NCI-H510A (cell line): ENCODE results near the gene TOMM40.
A peak's percentile ranks its signal among the peaks of the same experiment; 100 is the strongest.
"Not testable (repeated sequence)": the region's sequence is repeated elsewhere in the genome, so short reads cannot be mapped to it uniquely, and the experiment has no call there.

Experiments
- DNase-seq: peaks from one replicate; lab custom pipeline; 2025; lab: John Stamatoyannopoulos, UW

Gene TOMM40

DNA sequence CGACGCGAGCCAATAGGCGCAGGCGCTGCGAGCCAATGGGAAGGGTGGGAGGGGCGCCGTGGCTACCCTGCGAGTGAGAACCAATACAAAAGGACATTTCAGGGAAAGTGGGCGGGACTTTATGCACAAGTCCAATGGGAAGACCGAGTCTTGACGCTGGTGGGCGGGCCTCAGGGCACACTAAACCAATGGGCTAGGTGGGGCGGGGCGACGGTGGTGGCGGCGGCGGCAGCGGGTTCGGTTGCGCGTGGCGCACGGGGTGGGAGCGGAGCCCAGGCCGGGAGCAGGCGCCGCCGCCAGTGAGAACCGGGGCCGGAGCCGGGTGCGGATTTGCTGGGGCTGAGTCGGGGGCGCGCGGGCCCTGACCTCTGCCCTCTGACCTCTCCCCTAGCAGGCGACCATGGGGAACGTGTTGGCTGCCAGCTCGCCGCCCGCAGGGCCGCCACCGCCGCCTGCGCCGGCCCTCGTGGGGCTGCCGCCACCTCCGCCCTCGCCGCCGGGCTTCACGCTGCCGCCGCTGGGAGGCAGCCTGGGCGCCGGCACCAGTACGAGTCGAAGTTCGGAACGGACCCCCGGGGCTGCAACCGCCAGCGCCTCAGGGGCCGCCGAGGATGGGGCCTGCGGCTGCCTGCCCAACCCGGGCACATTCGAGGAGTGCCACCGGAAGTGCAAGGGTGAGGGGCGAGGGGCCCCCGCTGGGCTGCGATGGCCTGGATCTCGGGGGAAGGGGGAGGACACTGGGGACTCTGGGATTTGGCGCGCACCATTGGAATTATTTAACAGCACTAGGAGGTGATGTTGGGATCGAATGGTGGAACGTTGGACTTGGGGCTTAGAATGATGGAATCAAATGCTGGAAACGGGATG lies at the start of gene TOMM40:
TSS of gene TOMM40 (plus strand) at position 239 of the 867 bp plus-strand sequence. CDS start at position 401, 162 bp downstream.
- DNase-seq = peak; percentile 100

DNA sequence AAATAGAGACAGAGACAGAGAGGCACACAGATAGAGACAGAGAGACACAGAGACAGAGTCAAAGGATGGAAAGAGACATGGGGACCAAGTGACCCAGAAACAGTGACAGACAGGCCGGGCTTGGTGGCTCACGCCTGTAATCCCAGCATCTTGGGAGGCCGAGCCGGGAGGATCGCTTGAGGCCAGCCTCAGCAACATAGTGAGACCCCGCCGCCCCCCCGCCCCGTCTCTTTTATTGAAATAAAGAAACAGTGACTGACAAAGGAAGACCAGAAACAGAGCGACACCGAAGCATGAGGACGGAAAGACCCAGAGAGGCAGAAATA lies 45.8 kb upstream of the TOMM40 start:
- no peak for DNase-seq

- DNase-seq = peak; percentile 87
Measured at GRCh38 chr19:44845612-44846454, 45.2 kb upstream of the TOMM40 start, which contains the start of gene NECTIN2. Gene NECTIN2, plus strand, starts transcription at chr19:44846297. Its CDS starts 229 bp downstream, at chr19:44846526.

DNA sequence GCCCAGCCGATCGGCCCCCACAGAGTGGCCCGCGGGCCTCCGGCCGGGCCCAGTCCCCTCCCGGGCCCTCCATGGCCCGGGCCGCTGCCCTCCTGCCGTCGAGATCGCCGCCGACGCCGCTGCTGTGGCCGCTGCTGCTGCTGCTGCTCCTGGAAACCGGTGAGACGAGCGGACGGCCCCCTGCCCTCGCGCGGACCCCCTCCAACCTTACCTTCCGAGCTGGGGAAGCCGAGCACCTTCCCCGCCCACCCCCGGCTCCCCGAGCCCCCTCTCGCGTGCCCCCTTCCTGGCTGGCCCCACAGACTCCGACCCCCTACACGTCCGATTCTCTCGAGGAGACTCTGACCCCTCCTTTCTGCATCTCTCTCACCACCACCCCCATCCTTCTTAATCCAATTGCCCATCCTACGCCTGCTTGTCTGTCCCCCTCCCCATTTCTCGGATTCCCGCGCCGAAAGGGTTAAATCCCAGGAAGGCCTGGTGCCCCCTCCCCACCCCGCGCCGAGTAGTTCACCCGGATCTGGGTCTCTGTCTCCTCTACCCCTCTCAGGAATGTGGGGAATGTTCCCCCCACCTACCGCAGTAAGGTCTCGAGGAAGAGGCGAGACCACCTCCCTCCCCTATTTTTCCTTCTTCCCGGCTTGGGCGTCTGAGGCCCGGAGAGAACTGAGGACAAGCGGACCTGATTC lies 44.5 kb upstream of the TOMM40 start:
- DNase-seq = no peak

GRCh38 chr19:44847144-44848035 lies 43.7 kb upstream of the TOMM40 start:
- peak; percentile 72 for DNase-seq

DNA sequence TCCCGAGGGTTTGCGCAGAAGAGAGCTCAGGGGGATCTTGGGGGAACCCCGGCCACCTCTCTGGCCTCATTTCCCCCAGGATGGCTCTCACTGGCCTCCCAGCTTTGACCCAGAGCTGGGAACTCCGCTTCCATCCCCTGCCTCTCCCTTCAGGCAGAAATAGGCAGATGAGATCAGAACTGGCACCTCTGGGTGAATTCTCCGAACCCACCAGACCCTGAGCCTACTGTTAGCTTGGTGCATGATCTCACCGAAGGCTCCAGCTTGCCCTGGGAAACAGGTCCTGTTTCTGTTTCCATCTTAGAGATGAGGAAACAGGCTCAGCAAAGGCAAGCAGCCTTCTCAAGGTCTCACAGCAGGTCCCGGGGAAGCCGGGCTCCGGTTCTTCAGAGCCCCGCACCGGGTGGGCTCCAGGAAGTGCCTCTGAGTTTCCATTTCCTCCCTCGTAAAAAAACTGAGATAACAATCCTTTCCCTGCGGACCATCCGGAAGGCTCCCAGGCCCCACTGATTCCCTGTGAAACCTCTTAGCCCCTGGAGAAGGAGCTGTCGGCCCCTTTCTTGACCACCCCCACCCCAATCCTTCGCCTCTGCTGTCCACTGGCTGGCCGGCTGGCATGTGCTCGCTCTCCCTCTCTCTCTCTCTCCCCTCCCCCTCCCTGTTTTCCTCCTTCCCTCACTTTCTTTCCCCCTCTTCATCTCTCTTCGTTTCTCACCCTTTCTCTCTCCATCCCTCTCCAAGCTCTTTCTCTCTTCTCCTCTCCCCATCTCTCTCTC lies 42.8 kb upstream of the TOMM40 start:
- DNase-seq = no peak

- no peak for DNase-seq
Measured at GRCh38 chr19:44848812-44849447, 42.1 kb upstream of the TOMM40 start.

DNA sequence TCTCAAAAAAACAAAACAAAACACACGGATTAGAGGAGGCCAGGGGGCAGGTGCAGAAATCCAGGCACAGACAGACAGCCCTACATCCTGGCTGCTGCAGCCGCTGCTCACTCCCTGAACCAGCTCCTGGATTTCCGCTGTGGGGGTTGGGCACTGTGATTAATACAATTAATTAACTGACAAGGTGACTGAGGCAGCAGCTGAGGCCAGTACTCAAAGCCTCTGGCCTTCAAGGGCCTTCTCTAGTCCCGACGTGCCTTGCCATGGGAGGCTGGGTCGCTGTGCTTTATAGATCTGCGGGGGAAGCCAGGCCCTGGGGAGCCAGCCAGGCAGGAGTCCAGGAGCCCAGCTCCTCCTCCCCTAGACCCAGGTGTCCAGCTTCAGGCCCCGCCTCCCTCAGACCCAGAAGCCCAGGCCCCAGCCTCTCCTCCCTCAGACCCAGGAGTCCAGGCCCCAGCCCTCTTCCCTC lies 40.4 kb upstream of the TOMM40 start:
- no peak for DNase-seq

- DNase-seq = no peak
Measured at GRCh38 chr19:44851427-44851826, 39.6 kb upstream of the TOMM40 start.

DNA sequence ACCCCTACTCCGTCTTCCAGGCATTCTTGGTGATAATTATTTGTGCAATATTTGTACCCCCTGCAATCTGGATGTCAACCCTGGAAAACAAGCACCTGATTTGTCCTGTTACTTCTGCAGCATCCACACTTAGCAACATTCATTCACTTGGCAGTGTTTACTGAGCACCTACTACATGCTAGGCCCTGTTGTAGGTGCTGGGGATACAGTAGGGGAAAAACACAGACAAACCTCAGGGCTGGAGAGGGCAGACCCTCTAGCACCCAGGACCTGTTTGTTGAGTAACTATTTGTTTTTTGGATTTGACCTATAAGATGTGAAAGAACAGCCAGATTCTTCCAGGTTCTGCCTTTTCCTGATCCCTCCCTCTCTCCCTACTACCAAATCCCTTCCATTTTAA lies 35.4 kb upstream of the TOMM40 start:
- no peak for DNase-seq

DNA sequence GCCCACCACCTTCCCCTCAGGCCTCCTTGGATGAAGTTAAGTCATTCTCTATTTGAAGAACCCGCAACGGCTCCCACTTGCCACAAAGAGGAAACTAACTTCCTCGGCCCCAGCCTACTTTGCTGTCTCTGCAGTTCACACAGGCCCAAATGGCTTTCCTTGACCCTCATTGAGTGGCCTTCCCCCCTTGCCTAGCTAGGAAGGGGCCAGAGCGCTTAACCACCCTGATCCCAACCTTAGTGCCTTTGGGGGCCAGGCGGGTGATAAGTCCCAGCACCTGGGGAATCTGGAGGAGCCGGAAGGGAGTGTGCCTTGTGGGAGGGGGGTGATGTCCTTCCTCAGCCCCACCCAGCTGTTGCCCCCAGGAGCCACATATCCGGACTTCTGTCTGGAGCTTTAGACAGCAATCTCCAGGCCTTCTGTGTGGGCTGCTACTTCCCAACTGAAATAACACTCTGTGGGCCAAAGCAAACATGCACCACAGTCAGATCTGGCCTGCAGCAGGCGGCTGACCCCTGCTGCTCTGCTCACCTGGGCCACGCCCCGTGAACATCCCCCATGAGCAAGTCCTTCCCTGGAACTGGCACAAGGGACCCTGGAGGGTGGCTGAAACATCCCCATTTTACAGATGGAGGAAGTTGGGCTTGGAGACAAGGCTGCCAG lies 34.5 kb upstream of the TOMM40 start:
- DNase-seq = no peak

DNA sequence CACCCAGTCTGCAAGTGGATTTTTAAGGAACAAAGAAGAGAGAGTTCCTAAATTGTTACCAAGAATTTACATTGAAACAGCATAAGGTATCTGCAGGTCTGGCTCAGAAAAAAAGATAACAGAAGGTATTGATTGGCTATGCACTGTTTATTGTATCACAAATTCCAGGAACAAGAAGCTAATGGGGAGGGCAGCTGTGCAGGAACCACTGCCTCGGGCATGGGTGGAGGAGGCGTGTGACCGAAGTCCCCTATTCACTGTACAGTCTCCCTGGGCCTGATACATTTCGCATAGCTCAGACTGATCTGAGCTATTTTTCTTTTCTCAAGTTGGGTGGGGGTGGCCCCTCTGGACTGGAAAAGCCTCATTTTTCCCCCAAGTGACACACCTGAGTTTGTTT lies 33.2 kb upstream of the TOMM40 start:
- DNase-seq = no peak

- DNase-seq = not testable (repeated sequence)
Measured at GRCh38 chr19:44861576-44861975, 29.5 kb upstream of the TOMM40 start.

DNA sequence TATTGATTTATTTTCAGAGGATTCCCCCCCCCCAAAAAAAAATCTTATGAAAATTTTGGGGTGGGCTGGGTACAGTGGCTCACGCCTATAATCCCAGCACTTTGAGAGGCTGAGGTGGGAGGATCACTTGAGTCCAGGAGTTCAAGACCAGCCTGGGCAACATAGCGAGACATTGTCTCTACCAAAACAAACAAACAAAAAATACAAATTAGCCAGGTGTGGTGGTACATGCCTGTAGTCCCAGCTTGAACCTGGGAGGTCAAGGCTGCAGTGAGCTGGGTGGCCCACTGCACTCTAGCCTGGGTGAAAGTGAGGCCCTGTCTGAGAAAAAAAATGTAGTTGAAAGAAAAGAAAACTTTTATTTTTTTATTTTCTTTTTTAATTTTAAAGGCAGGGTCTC lies 27.1 kb upstream of the TOMM40 start:
- no peak for DNase-seq

- DNase-seq = no peak
Measured at GRCh38 chr19:44865196-44865767, 25.8 kb upstream of the TOMM40 start.

DNA sequence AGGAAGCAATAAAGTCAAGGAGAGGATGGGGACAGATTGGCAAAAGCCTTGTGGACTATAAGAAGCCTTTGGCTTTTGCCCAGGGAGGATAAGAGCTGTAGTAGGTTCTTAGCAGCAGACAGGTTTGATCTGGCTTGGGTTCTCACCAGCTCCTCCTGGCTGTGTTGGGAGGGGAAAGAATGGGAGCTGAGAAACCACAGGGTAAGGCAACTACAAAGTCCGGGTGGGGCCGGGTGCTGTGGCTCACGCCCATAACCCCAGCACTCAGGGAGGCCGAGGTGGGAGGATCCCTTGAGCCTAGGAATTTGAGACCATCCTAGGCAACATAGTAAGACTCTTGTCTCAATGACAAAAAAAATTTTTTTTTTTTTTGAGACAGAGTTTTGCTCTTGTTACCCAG lies 24.4 kb upstream of the TOMM40 start:
- no peak for DNase-seq

DNA sequence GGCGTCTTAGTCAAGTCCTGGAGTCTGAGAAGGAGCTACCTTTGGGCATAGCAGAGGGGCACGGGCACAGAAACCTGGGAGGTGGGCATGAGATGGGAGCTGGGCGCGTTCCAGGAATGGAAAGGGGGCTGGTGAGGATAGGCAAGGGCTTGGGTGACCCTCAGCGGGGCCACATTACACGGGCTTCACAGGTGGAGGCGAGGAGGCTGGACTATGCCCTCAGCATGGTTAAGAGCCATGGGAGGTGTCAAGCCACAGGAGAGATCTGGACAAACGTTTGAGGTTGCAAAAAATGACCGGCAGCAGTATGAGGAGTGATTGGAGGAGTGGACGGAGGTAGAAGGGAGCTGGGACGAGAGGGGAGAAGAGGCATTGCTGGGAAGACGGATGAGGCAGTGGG lies 23.5 kb upstream of the TOMM40 start:
- DNase-seq = no peak

- no peak for DNase-seq
Measured at GRCh38 chr19:44869733-44870470, 21.2 kb upstream of the TOMM40 start.
